ENCODE data around the gene CD209.

CD209 gene

GRCh38 chr19:7737215-7737614 lies 10.1 kb downstream of the CD209 start:
- no peak for DNase-seq

DNA sequence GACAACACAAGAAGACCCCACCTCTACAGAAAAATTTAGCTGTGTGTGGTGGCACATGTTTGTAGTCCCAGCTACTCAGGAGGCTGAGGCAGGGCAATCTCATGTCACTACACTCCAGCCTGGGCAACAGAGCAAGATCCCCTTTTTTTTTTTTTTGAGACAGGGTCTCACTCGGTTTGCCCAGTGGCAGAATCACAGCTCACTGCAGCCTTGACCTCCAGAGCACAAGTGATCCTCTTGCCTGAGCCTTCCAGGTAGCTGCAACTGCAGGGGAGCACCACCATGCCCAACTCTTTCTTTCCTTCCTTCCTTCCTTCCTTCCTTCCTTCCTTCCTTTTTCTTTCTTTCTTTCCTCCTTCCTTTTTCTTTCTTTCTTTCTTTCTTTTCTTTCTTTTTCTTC lies 11.2 kb downstream of the CD209 start:
- DNase-seq: no peak

DNA sequence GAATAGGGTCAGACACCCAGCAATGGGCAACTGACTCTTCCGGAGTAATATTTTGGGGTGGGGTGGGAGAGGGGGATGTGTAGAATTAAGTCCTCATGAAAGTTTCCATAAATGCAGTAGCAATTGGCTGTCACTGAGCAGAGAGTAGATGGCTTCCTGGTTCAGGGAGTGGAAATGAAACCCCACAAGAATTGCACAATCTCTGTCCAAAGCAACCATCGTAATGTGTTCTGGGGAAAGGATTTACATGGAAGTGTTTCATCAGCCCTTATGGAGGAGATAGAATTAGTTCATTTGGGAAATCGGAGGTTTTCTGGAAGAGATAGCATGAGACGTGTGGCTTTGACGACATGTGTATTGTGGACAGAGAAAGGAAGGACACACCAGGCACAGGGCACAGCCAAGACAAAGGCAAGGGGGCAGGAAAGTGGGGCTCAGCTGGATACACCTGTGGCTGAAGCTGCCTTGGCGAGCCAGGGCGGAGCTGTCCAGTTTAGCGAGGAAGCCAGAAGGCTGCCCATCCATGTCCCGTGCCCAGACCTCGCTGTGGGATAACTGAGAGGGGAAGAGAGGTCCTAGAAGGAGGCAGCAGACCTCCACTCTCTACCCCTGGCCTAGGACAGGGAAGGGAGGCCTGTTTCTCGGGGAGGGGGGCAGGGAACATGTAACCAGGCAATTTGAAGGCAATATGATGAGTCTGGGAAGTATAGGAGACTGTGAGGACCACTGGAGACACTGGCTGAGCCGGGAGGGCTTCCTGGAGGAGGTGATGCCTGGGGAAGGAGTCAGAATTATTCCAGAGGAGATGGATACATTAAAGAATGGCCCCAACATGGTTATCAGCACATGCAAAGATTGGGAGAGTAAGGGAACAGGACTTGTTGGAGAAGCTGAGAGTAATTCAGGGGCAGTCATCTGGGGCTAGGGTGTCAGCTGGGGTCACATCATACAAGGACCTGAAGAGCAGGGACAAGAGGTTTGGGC lies 12.8 kb downstream of the CD209 start:
- DNase-seq: no peak

GRCh38 chr19:7733376-7733775 lies 14.0 kb downstream of the CD209 start:
- DNase-seq: no peak

DNA sequence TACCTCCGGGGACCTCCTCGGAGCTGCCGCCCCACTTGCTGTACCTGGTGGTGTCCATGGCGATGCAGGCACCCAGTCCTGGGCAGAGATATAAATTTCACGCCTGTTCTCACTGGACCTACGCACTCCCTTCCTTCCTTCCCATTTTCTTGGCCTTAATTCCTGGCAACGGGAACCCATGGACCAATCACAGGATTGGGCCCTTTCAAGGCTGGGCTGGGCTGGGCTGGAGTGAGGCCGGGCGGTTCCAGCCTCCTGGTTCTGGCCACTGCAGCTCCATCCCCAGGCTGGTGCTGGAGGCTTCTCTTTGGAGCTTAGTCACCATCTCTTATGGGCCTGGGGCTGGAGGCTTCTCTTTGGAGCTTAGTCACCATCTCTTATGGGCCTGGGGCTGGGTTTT lies 15.3 kb downstream of the CD209 start, which contains the start of gene CLEC4G:
Gene CLEC4G (minus strand): TSS at position 66 of the 400 bp plus-strand sequence. CDS start 8 bp downstream, at position 58.
- no peak for DNase-seq

- no peak for DNase-seq
Observed at GRCh38 chr19:7731615-7732014, 15.7 kb downstream of the CD209 start.

DNA sequence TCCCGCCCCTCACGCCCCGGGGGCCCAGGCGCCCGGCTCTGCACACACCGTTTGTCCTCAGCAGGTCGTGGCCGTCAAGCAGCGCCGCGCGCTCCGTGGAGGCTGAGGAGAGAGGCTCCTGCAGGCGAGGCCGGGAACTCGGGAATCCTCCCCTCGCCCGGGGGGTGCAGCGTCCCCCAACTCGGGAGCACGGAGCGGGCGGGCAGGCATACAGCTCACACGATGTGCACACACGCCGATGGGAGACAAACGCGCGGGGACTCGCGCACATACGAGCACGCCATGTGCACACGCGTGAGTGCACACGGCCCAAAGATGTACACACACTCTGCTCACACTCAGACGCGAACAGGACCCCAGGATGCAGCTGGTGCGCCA lies 16.1 kb downstream of the CD209 start:
- no peak for DNase-seq

- no peak for DNase-seq
Observed at GRCh38 chr19:7730286-7731217, 16.8 kb downstream of the CD209 start.

GRCh38 chr19:7729831-7730285 lies 17.5 kb downstream of the CD209 start:
- no peak for DNase-seq

DNA sequence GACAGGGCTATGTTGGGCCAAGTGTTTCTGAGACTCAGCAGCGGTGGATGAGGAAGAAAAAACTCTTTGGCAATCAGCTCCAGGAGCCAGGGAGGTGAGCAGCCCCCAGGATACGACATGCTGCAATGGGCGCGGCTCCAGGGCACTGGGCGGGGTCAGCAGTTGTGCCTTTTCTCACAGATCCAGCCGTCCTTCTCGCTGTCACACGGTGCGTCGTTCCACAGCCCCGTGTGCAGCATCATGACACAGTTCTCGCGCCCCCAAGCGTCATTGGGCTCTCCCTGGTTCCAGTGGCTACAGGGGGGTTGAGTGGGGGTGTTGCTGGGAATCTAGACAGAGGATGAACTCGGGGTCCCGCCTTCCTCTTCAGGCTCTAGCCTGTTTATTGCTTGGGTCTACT lies 18.1 kb downstream of the CD209 start:
- no peak for DNase-seq

- DNase-seq: no peak
Observed at GRCh38 chr19:7725791-7726190, 21.5 kb downstream of the CD209 start.

GRCh38 chr19:7722231-7722651 lies 25.1 kb downstream of the CD209 start:
- DNase-seq: no peak

GRCh38 chr19:7720351-7720750 lies 27.0 kb downstream of the CD209 start:
- no peak for DNase-seq

GRCh38 chr19:7718668-7719067 lies 28.7 kb downstream of the CD209 start:
- no peak for DNase-seq

- no peak for DNase-seq
Observed at GRCh38 chr19:7716762-7717161, 30.6 kb downstream of the CD209 start.

DNA sequence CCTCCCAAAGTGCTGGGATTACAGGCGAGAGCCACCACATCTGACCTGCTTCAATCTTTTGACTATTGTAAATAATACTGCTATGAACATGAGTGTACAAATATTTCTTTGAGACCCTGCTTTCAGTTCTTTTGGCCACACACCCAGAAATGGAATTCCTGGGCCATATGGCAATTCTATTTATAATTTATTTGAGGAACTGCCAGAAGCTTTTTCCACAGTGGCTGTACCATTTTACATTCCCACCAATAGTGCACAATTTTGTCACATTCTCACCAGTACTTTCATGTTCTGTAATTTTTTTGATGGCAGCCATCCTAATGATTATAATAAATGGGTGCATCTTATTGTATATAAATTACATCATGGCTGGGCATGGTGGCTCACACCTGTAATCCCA lies 31.7 kb downstream of the CD209 start:
- DNase-seq: no peak

GRCh38 chr19:7710616-7711015 lies 36.7 kb downstream of the CD209 start:
- no peak for DNase-seq

GRCh38 chr19:7709932-7710460 lies 37.3 kb downstream of the CD209 start:
- no peak for DNase-seq

GRCh38 chr19:7706955-7707456 lies 40.3 kb downstream of the CD209 start:
- no peak for DNase-seq

DNA sequence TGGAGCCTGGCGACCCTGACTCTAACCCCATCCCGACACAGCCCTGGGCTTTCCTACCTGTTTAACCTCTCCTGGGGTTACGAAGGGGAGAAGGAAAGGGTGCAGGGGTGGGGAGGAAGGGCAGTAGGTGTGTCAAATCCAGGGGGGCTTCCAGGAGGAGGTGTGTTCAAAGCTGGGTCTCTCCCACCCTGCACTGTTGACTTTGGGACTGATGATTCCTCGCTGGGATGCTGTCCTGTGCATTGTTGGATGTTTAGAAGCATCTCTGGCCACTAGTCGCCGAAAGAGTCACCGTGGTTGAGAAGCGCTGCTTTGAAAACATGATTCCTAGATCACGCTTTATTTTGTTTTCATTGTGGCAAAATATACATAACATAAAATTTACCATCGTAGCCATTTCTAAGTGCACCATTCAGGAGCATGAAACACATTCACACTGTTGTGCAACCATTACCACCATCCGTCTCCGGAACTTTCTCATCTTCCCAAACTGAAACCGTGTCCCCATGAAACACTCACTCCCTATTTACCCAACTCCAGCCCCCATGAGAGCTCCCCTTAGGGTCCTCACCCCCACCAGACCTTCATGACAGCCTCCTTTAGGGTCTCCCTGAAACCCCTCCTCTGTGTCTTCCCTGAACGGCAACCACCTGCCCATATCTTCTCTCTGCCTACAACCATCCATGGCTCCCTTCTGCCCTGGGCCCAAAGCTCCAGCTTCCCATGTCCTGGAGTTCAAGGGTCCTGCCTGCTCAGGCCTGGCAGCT lies 41.0 kb downstream of the CD209 start:
- DNase-seq: no peak

DNA sequence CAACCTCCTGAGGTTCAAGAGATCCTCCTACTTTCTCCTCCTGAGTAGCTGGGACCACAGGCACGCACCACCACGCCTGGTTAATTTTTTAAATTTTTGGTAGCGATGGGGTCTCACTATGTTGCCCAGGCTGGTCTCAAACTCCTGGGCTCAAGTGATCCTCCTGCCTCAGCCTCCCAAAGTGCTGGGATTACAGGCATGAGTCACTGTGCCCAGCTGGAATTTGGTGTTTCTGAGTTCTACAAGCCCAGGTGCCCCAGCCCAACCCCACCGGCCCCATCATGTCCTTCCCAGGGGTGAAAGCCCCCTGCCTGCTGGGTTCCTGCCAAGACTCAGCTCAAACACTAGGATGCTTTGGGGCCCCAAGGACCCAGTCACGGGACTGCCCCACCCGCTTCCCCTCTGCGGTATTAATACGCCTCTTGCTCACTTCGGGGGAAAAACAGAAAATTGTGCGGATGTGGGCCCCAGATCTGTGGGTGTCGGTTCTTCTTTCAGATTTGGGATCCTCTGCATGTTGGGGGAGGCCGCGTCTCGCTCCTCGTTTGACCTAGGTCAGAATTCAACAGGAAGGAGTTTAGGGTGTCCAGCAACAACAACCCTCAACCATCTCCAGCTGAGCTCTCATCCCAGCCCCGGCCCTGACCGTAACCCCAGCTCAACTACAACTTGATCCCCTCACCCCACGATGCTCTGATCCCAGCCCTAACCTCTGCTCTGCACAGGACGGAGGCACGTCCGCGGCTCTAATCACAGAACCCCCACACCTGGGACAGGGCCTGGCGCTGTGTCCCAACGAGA lies 41.7 kb downstream of the CD209 start:
- DNase-seq: peak; percentile 63
